GM19238 (cell line): Measurements from ENCODE around the gene LPA.
"Not testable (repeated sequence)": the region's sequence is repeated elsewhere in the genome, so short reads cannot be mapped to it uniquely, and the experiment has no call there.

Experiments used
- DNase-seq: peaks from one replicate; pipeline ENCODE4 v3.0.0; 2011; ENCODE audit warnings: low spot score; ENCODE audit not compliant: insufficient read length

The LPA gene

GRCh38 chr6:160664198-160664597, at the start of gene LPA:
TSS of gene LPA (minus strand) at chr6:160664275. CDS start at chr6:160664214, 61 bp downstream.
- DNase-seq, result not testable (repeated sequence)

GRCh38 chr6:160708993-160709392, 44.9 kb upstream of the LPA start:
- not testable (repeated sequence) for DNase-seq

- DNase-seq, result not testable (repeated sequence)
These were observed 40.6 kb upstream of the LPA start for GRCh38 chr6:160704688-160705087.

- DNase-seq, result not testable (repeated sequence)
These were observed 38.0 kb upstream of the LPA start, which contains the start of gene PLG for GRCh38 chr6:160701918-160702680. TSS of gene PLG (plus strand) at chr6:160702244. CDS start at chr6:160702305, 61 bp downstream.

- no peak for DNase-seq
These were observed 33.8 kb upstream of the LPA start for GRCh38 chr6:160697826-160698225.

GRCh38 chr6:160696884-160697283, 32.8 kb upstream of the LPA start:
- not testable (repeated sequence) for DNase-seq

GRCh38 chr6:160695622-160696021, 31.5 kb upstream of the LPA start:
- DNase-seq, result not testable (repeated sequence)

GRCh38 chr6:160695025-160695424, 30.9 kb upstream of the LPA start:
- DNase-seq, result not testable (repeated sequence)

GRCh38 chr6:160692369-160692959, 28.4 kb upstream of the LPA start:
- DNase-seq, result no peak

GRCh38 chr6:160691617-160692016, 27.5 kb upstream of the LPA start:
- DNase-seq, result no peak

- DNase-seq, result no peak
These were observed 26.4 kb upstream of the LPA start for GRCh38 chr6:160690458-160690857.

- DNase-seq, result no peak
These were observed 21.8 kb upstream of the LPA start for GRCh38 chr6:160685762-160686450.

GRCh38 chr6:160685101-160685761, 21.2 kb upstream of the LPA start:
- DNase-seq, result not testable (repeated sequence)

- no peak for DNase-seq
These were observed 15.3 kb upstream of the LPA start for GRCh38 chr6:160679402-160679769.

GRCh38 chr6:160678744-160679401, 14.8 kb upstream of the LPA start:
- DNase-seq, result no peak

- DNase-seq, result no peak
These were observed 14.2 kb upstream of the LPA start for GRCh38 chr6:160678230-160678629.

GRCh38 chr6:160676418-160676817, 12.3 kb upstream of the LPA start:
- not testable (repeated sequence) for DNase-seq

- no peak for DNase-seq
These were observed 4.5 kb upstream of the LPA start for GRCh38 chr6:160668589-160668988.

- DNase-seq, result peak; percentile 30
These were observed 3.8 kb upstream of the LPA start for GRCh38 chr6:160667639-160668481.

GRCh38 chr6:160662842-160663241, 1.2 kb downstream of the LPA start:
- DNase-seq, result no peak
